Endodermal cell (in vitro differentiated cells): ENCODE results near the gene TRIM26. TPM values are rescaled to one million over a fixed set of nuclear protein-coding genes. Genes with fewer than 3 reads are reported as not detected.

Experiments
- DNase-seq: peaks from one replicate; pipeline ENCODE4 v3.0.0-alpha.2; 2017
- H3K27ac ChIP-seq: 2 replicates; pipeline ENCODE4 v1.5.1; 2013; ENCODE audit warnings: mild to moderate bottlenecking, low read depth, low read length, moderate library complexity
- H3K27me3 ChIP-seq: 2 replicates; pipeline ENCODE4 v1.6.1; 2013; ENCODE audit warnings: mild to moderate bottlenecking, low read length, moderate library complexity; ENCODE audit not compliant: insufficient read depth, control insufficient read depth, poor library complexity, severe bottlenecking
- H3K36me3 ChIP-seq: 2 replicates; pipeline ENCODE4 v1.7.0; 2013; ENCODE audit warnings: mild to moderate bottlenecking, low read length, moderate library complexity; ENCODE audit not compliant: control insufficient read depth, insufficient read depth
- H3K4me1 ChIP-seq: one replicate; pipeline ENCODE4 v1.7.0; 2013; ENCODE audit warnings: low read length; ENCODE audit not compliant: control insufficient read depth, insufficient read depth
- H3K4me3 ChIP-seq: 2 replicates; pipeline ENCODE4 v1.5.1; 2013; ENCODE audit warnings: mild to moderate bottlenecking, low read length, moderate library complexity
- H3K9ac ChIP-seq: 2 replicates; pipeline ENCODE4 v1.6.1; 2013; ENCODE audit warnings: mild to moderate bottlenecking, low read length, moderate library complexity; ENCODE audit not compliant: poor library complexity, severe bottlenecking; ENCODE audit errors: extremely low read depth
- H3K9me3 ChIP-seq: 2 replicates; pipeline ENCODE4 v1.6.1; 2013; ENCODE audit warnings: mild to moderate bottlenecking, low read length, moderate library complexity; ENCODE audit not compliant: control insufficient read depth
- H3K27ac Mint-ChIP-seq: 2 replicates; pipeline ENCODE4 v1.8.0; 2020; ENCODE audit warnings: mixed read lengths
- H3K27me3 Mint-ChIP-seq: 2 replicates; pipeline ENCODE4 v1.8.0; 2021; ENCODE audit warnings: mild to moderate bottlenecking, mixed read lengths; ENCODE audit not compliant: insufficient read depth
- H3K36me3 Mint-ChIP-seq: 2 replicates; pipeline ENCODE4 v1.8.0; 2020; ENCODE audit warnings: low read depth, mixed read lengths
- H3K4me1 Mint-ChIP-seq: 2 replicates; pipeline ENCODE4 v1.8.0; 2020; ENCODE audit warnings: mixed read lengths
- H3K4me3 Mint-ChIP-seq: 2 replicates; pipeline ENCODE4 v1.8.0; 2020; ENCODE audit warnings: mild to moderate bottlenecking, moderate library complexity, mixed read lengths
- H3K9me3 Mint-ChIP-seq: 2 replicates; pipeline ENCODE4 v1.8.0; 2020; ENCODE audit warnings: mild to moderate bottlenecking, mixed read lengths
- WGBS, 2 experiments: methylation state at CpG; one replicate each; pipeline versions ENCODE4 v1.1.5 to v1.1.7; 2013; ENCODE audit warnings: missing lambda C conversion rate in 2 of 2, mixed read lengths in 1 of 2; ENCODE audit not compliant: insufficient coverage in 1 of 2, insufficient read length in 1 of 2; 5-methylcytosine and 5-hydroxymethylcytosine counted together
- total RNA-seq, 2 donors: library from RNA; stranded (reverse); fragmentation: NEBNext Ultra II Directional in 1 of 2; extraction: Animal tissue kit (Norgen Biotek cat#: 25700) in 1 of 2; gene quantifications; 2 replicates in 1 of 2; 3 replicates in 1 of 2; pipeline ENCODE4 v1.2.1, GENCODE V29; 2021
- TF ChIP-seq, protein P1 (sequence below): fragments of 200-600 bp; sonication (generic); conservative IDR thresholded peaks from 2 replicates; pipeline ENCODE4 v1.5.0; 2021; ENCODE audit warnings: antibody characterized with exemption, mild to moderate bottlenecking

TRIM26 gene
- total RNA-seq, 2 donors from 2014 or later = 29.3 to 35.3 TPM

DNA sequence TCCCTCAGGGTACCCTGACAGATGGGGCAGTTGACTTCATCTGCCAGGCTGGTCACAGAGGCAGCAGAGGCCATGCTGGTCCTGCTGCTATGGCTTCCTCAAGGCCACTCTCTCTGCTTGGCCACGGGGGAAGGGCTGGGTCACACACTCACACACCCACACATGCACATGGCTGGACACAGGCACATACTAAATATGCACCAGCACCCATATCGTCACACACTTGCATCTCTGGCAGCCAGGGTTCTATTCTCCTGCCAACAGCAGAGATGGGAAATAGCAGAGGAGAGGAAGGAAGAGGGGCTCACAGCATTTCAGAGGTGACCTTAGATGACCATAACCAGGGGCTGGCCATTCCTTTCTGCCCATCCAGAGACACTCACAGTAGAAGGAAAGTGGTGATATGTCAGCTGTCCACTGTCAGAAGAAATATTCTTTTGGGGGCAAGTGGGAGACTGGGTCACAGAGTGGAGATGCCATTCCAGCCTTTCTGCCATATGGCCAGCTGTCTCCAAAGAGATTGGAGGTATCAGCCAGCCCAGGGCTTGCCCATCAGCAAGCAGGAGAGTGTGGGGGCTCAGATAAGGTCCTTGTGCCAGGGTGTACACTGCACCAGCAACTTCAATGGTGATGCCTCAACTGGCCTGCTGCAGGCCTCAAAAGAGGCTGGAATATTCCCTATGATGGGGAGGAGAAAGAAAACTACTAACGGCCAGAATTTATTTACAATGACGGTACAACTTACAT is 52.2 kb downstream of the TRIM26 start, which contains the start of gene TRIM10:
Gene TRIM10, minus strand, starts transcription at position 427 of the 747 bp plus-strand sequence. Its CDS starts 353 bp downstream, at position 74.
- 93 to 100% methylated on average over 2 to 4 of the region's 4 CpGs for WGBS, 2 experiments
- DNase-seq = no peak
- Mint-ChIP-seq H3K36me3 (no peaks in the 10 kb centered on the region), H3K27ac (no peak within 1 kb of the TSS), H3K9me3 (no peaks in the 10 kb centered on the region), H3K4me3 (no peak within 1 kb of the TSS), H3K27me3 (peaks cover 56% of the 10 kb centered on the region), H3K4me1 (no peaks in the 10 kb centered on the region)
- Histone ChIP-seq H3K4me3 (no peak within 1 kb of the TSS), H3K27me3 (peaks cover 22% of the 10 kb centered on the region), H3K27ac (no peak within 1 kb of the TSS), H3K4me1 (no peaks in the 10 kb centered on the region), H3K36me3 (no peaks in the 10 kb centered on the region), H3K9me3 (no peaks in the 10 kb centered on the region), H3K9ac (no peak within 1 kb of the TSS)
- TF ChIP-seq, protein P1, sequence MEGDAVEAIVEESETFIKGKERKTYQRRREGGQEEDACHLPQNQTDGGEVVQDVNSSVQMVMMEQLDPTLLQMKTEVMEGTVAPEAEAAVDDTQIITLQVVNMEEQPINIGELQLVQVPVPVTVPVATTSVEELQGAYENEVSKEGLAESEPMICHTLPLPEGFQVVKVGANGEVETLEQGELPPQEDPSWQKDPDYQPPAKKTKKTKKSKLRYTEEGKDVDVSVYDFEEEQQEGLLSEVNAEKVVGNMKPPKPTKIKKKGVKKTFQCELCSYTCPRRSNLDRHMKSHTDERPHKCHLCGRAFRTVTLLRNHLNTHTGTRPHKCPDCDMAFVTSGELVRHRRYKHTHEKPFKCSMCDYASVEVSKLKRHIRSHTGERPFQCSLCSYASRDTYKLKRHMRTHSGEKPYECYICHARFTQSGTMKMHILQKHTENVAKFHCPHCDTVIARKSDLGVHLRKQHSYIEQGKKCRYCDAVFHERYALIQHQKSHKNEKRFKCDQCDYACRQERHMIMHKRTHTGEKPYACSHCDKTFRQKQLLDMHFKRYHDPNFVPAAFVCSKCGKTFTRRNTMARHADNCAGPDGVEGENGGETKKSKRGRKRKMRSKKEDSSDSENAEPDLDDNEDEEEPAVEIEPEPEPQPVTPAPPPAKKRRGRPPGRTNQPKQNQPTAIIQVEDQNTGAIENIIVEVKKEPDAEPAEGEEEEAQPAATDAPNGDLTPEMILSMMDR = no peak

DNA sequence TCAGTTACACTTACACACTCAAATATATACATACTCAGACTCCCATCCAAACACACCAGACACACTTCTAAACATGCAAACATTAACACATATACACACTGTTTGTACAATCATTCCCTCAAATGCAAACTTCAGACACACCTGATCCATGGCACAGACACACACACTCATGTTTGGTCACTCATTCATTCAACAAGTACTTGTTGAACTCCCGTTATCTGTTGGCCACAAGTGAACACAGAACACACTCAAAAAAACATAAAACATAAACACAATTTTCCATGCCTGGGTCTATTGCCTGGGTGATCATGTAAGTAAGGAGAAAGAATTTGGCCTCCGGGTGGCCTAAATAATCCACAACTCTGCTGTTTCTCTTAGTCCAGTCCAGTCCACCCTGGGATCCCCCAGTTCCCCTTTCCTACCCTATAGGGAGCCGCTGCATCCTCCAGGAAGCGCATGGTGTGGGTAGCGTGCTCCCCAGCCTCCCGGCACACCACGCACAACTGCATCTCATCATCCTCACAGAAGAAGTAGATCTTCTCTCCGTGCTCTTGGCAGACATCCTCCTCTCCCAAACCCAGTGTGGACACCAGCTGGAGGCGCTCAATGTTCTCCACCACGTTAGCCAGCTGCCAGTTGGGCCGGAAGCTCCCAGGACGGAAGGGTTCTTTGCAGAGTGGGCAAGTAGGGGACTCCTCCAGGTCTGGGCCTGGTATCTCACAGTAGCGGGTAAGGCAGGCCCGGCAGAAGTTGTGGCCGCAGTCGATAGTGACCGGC is 53.0 kb downstream of the TRIM26 start:
- no peak for DNase-seq
- no peak overlapping the region for H3K4me3 ChIP-seq
- H3K27me3 ChIP-seq = peaks cover 28% of the 10 kb centered on the region
- Mint-ChIP-seq H3K27me3 (peaks cover 56% of the 10 kb centered on the region), H3K4me1 (no peaks in the 10 kb centered on the region), H3K36me3 (no peaks in the 10 kb centered on the region), H3K9me3 (no peaks in the 10 kb centered on the region), H3K27ac (no peak overlapping the region), H3K4me3 (no peak overlapping the region)
- no peak overlapping the region for H3K9ac ChIP-seq
- no peaks in the 10 kb centered on the region for H3K36me3 ChIP-seq
- no peaks in the 10 kb centered on the region for H3K4me1 ChIP-seq
- TF ChIP-seq, protein P1 = no peak
- WGBS, 2 experiments = 90 to 94% methylated on average over 14 to 17 of the region's 17 CpGs
- no peak overlapping the region for H3K27ac ChIP-seq
- no peaks in the 10 kb centered on the region for H3K9me3 ChIP-seq

DNA sequence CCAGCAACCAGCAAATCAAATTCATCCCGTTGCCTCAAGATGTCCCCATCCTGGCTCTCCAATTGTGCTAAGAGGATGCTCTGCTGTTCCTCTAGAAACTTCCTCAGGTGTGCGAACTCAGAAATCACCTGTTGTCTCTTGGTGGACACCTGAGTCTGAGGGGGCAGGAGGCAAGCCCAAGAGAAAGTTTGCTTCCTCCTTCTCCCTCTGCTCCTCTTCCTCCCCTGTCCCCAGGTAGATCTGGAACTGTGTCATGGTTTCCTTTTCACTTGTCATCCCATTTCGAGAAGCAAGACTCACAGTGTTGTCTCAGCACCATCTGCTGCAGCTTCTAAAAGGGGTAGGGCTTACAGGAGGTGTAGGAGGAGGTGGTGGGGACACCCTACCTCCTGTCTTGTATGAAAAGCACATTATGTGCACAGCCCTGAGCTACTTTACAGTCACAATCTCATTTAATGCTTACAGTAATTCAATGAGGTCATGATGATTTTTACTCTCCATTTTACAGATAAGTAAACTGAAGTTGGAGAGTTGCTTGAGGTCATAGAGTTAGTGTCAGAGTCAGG is 54.6 kb downstream of the TRIM26 start:
- Histone ChIP-seq H3K27ac (no peak overlapping the region), H3K36me3 (no peaks in the 10 kb centered on the region), H3K27me3 (peaks cover 29% of the 10 kb centered on the region), H3K4me3 (no peak overlapping the region), H3K9ac (no peak overlapping the region), H3K4me1 (no peaks in the 10 kb centered on the region), H3K9me3 (no peaks in the 10 kb centered on the region)
- WGBS, 2 experiments = 33 to 70% methylated on average over 1 to 3 of the region's 3 CpGs
- Mint-ChIP-seq H3K4me1 (no peaks in the 10 kb centered on the region), H3K4me3 (no peak overlapping the region), H3K27ac (no peak overlapping the region), H3K36me3 (no peaks in the 10 kb centered on the region), H3K9me3 (no peaks in the 10 kb centered on the region), H3K27me3 (peaks cover 55% of the 10 kb centered on the region)
- DNase-seq = no peak
- TF ChIP-seq, protein P1 = no peak
